GM04504 (cell line): ENCODE measurements around the gene UTP15.

Experiments used
- DNase-seq: peaks from one replicate; pipeline ENCODE4 v3.0.0-alpha.2; 2012; ENCODE audit warnings: low read depth

Gene UTP15

DNA sequence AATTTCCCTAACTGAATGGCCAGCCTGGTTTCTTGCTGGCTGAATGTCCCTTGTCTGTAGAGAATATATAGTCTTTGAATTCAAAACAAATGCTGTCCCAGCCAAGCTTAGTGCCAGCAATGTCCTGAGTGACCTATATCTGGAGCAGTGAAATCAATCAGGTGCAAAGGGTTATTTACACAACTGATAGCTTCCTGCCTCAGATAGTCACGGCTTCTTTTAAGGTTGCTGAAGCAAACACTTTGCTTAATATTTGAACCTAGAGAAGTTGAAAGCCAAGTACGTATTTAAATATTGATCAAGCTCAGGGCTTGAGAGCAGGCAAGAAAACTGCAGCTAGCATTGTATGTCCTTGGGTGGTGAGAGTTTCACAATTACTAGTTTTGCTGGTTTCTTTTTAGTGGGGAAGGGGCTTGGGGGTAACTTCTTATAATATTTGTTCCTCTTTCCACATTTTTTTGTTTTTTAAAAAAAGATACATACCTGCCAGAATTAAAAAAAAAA lies 58.4 kb downstream of the UTP15 start:
- DNase-seq: no peak

DNA sequence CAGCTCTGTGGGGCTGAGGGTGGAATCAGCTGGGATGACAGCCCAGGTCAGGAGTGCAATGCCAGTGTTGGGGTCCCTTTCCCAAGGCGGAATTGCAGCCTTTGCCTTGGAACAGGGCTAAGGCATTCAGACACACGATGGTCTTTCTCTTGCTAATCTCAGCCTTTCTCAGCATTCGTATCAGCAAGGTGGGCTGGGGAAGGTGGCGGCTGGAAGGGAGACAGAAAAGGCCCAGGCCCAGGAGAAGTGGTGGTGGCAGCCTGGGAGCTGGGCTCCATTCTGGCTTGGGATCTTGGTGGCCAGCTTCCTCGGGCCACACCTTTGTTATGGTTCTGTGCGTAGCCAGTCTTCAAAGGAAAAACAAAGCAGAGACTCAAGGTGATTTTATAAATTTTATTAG lies 59.3 kb downstream of the UTP15 start:
- DNase-seq: no peak

DNA sequence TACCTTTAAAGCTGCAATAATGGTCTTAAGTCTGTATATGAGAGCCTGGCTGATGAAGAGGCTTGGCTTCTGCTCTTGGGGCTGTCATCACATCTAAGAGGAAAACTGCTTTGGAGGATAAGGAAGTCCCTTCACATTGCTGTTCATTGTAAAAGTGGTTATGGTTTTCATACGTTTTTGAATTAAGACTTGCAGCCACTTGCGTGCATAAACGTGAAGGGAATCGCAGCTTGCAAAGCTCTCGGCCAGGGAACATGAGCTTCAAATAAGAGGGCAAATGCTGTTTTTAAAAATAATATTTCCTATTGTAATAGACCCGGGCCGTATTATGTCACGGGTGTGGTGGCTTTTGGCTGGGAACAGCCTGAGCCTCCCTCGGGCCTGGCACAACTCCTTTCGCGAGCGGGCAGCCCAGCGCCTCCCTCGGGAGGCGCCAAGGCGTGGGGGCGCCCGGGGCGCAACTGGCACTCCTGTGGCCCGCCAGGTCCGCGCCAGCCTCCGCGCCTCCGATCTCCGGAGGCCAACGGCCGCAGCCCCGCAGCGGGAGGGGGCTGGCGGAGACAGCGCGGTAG lies 59.9 kb downstream of the UTP15 start:
- no peak for DNase-seq

DNA sequence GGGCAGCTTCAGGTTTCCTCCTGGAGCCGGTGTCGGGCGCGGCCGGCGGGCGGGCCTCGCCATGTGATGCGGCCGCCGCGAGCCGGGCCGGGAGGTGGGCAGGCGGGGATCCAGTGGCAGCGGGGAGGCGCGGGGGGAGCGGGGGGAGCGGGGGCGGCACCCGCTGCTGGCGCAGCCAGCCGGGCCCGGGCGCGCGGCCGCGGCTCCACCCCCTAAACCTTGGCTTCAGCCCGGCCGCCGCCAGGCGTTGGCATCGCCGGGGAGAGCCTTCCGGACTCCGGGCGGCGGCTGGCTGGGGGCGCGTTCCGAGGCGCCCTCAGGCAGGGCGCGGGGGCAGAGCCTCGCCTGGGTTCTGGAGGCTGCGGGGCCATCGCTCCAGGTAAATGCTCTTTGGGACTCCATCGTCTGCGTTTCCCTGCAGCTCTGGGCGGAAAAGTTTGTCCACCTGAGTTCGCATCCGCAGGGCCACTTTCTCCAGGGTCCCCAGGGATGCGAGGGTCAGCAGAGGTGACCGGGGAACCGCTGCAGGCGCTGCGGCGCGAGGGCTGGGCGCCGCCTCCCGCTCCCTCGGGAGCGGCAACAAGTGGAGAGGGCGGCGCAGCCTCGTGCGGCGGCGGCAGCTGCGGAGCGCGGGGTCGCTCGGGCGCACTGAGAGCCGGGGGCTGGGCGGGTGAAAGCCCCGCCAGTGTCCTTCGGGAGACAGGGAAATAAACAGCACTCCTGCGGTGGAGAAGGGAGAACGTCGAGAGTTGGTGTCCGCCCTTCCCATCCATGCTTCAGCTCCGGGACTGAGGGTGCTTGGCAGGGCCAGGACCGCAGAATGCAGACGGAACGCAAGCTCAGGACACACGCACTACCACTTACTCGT lies 60.6 kb downstream of the UTP15 start, which contains the start of gene ARHGEF28:
Gene ARHGEF28, plus strand, starts transcription at position 253 of the 868 bp plus-strand sequence. CDS start 58,656 bp downstream, outside the sequence.
- no peak for DNase-seq

GRCh38 chr5:73626814-73627313 lies 61.3 kb downstream of the UTP15 start:
- DNase-seq: no peak

DNA sequence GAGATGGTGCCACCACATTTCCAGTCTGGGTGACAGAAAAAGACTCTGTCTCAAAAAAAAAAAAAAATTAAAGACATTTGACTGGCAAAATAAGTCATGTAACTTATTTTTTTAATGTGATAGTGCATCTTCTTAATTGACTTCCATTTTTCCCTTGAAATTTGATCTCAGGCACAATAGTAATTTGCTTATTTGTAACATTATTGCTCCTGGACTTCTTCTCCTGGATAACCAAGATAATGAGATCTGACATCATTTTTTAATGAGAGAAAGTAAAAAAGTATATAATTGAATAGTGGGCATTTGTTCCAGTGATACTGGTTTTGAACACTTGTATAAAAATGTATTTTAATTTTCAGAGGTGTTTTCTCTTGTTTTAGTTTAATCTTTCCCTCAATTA lies 63.9 kb downstream of the UTP15 start:
- no peak for DNase-seq

DNA sequence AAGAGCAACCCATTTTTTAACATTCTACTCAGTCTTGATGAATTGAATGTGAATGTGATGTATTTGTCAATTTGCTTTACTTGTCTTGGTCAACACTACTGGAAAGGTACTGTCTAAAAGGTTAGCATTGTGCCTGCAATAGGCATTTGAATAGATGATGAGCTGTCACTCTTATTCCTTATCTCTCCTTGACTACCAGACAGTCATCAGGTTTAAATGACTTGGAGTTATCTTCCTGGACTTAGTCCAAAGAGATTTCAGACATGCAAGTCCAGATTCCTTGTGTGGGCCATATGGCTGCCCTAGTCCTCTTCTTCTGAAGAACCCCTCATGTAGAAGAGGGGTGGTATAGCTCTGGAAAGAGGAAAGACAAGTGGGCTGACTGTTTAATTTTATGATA lies 65.2 kb downstream of the UTP15 start:
- no peak for DNase-seq

DNA sequence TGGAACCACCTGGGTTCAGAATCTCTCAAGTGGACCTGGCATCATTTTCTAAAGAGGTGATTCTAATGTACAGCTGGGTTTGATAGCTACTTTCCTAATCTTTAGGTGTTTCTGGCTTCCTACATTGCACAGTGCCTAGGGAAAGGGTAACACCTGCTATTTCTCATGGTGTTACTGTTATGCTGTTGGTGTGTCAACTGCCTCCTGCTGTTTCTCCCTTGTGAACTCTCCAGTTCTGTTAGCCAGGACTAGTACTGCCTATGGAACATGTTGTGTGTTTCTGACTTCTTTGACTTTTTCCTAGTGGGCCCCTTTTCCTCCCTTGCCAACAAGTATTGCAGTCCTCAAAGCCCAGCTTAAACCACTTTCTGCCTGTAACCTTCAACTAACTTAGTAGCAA lies 66.0 kb downstream of the UTP15 start:
- no peak for DNase-seq
